MCF 10A (cell line): ENCODE measurements around the gene C2CD3. TPM values are rescaled to one million over a fixed set of nuclear protein-coding genes. Genes with fewer than 3 reads are reported as not detected.
A peak's percentile ranks its signal among the peaks of the same experiment; 100 is the strongest.

Source experiments
- BruUV-seq: library from RNA; stranded (reverse); fragments of 400-500 nt; replicated peaks from 2 replicates; lab custom pipeline; 2021; lab: Mats Ljungman, UMichigan
- CTCF ChIA-PET: fragments of 300-600 bp; sonication (Branson Sonifier 250); formaldehyde crosslinking; extraction: SDS; loops from one replicate; lab custom pipeline; 2021; ENCODE audit warnings: antibody characterized with exemption, inconsistent platforms; lab: Yijun Ruan, JAX
- POLR2A ChIA-PET: fragments of 300-600, 350-650 bp; sonication (Branson Sonifier 250); formaldehyde crosslinking; extraction: SDS; loops from one replicate; lab custom pipeline; 2020; ENCODE audit warnings: antibody characterized with exemption, inconsistent platforms; lab: Yijun Ruan, JAX
- DNase-seq: peaks from one replicate; pipeline ENCODE4 v3.0.0-alpha.2; 2018; ENCODE audit not compliant: unreplicated experiment
- H3K27ac Mint-ChIP-seq: one replicate; pipeline ENCODE4 v1.8.0; 2022; ENCODE audit warnings: mild to moderate bottlenecking, low read depth, mixed read lengths; ENCODE audit not compliant: unreplicated experiment
- H3K27me3 Mint-ChIP-seq: one replicate; pipeline ENCODE4 v1.8.0; 2022; ENCODE audit warnings: mixed read lengths; ENCODE audit not compliant: insufficient read depth, unreplicated experiment
- H3K36me3 Mint-ChIP-seq: one replicate; pipeline ENCODE4 v1.8.0; 2022; ENCODE audit warnings: mild to moderate bottlenecking, moderate library complexity, mixed read lengths; ENCODE audit not compliant: insufficient read depth, unreplicated experiment
- H3K4me1 Mint-ChIP-seq: one replicate; pipeline ENCODE4 v1.8.0; 2022; ENCODE audit warnings: mixed read lengths; ENCODE audit not compliant: insufficient read depth, unreplicated experiment
- H3K4me3 Mint-ChIP-seq: one replicate; pipeline ENCODE4 v1.8.0; 2022; ENCODE audit warnings: mild to moderate bottlenecking, moderate library complexity, mixed read lengths; ENCODE audit not compliant: unreplicated experiment
- H3K9me3 Mint-ChIP-seq: one replicate; pipeline ENCODE4 v1.8.0; 2022; ENCODE audit warnings: mixed read lengths; ENCODE audit not compliant: unreplicated experiment
- CTCF ChIP-seq: fragments of 200-600 bp; IDR thresholded peaks from one replicate; pipeline ENCODE4 v1.8.0; 2022; ENCODE audit warnings: antibody characterized with exemption, mild to moderate bottlenecking; ENCODE audit not compliant: unreplicated experiment
- intact Hi-C: fragments of 100-400 bp; cut with micrococcal nuclease; formaldehyde crosslinking; loops from 2 replicates; pipeline ENCODE4 v1.14.1; 2022
- total RNA-seq: library from RNA; stranded (reverse); gene quantifications from 2 replicates; pipeline ENCODE4 v1.2.3, GENCODE V29; 2022

Gene C2CD3
- total RNA-seq, 1 experiment from 2014 or later, result 18.7 TPM

GRCh38 chr11:74162681-74163467 is 7.9 kb downstream of the C2CD3 start:
- ChIA-PET POLR2A (interaction anchor here (0.6 to 2.1 kb wide), 4 partner anchors 8 to 36 kb away, joined by 3 to 17 read pairs (median 4); partner anchors contain the start of genes C2CD3 and PPME1), CTCF (no interaction called here)
- H3K4me3 Mint-ChIP-seq, result no peak overlapping the region
- intact Hi-C loops, result no loop called here
- no peaks in the 10 kb centered on the region for H3K27me3 Mint-ChIP-seq
- H3K9me3 Mint-ChIP-seq, result no peaks in the 10 kb centered on the region
- BruUV-seq, result no TSS peak
- peaks cover 45% of the 10 kb centered on the region for H3K36me3 Mint-ChIP-seq
- no peak for TF ChIP-seq CTCF
- H3K4me1 Mint-ChIP-seq, result no peaks in the 10 kb centered on the region
- no peak overlapping the region for H3K27ac Mint-ChIP-seq
- DNase-seq, result no peak

GRCh38 chr11:74159642-74160041 is 11.2 kb downstream of the C2CD3 start:
- DNase-seq, result no peak
- Mint-ChIP-seq H3K27me3 (no peaks in the 10 kb centered on the region), H3K4me1 (peaks cover 15% of the 10 kb centered on the region), H3K36me3 (peaks cover 31% of the 10 kb centered on the region), H3K27ac (no peak overlapping the region), H3K4me3 (no peak overlapping the region), H3K9me3 (no peaks in the 10 kb centered on the region)
- BruUV-seq, result no TSS peak
- TF ChIP-seq CTCF, result no peak
- ChIA-PET CTCF (interaction anchor here (0.6 to 2.6 kb wide), 3 partner anchors 11 to 133 kb away, joined by 6 to 9 read pairs (median 8); partner anchors contain the start of genes C2CD3 and PPME1), POLR2A (interaction anchor here (1.3 kb wide), 1 partner anchor 11 kb away, joined by 7 read pairs; the partner anchor contains the start of genes C2CD3 and PPME1)
- intact Hi-C loops, result no loop called here

- BruUV-seq, result no TSS peak
Observed at GRCh38 chr11:74157169-74157568, 13.6 kb downstream of the C2CD3 start.

More at GRCh38 chr11:74157169-74157568, 13.6 kb downstream of the C2CD3 start:
- Mint-ChIP-seq H3K27me3 (no peaks in the 10 kb centered on the region), H3K9me3 (peaks cover 9% of the 10 kb centered on the region), H3K27ac (peak overlapping the region; percentile 46), H3K4me1 (peaks cover 19% of the 10 kb centered on the region), H3K4me3 (no peak overlapping the region), H3K36me3 (peaks cover 28% of the 10 kb centered on the region)
- no peak for TF ChIP-seq CTCF
- CTCF ChIA-PET, result no interaction called here
- no peak for DNase-seq
- POLR2A ChIA-PET, result interaction anchor here (1.0 to 2.0 kb wide), 3 partner anchors 9 to 21 kb away, joined by 4 to 11 read pairs (median 4); partner anchors contain the start of genes C2CD3 and PPME1
- intact Hi-C loops, result no loop called here
